Measurements from ENCODE around the gene CADM3.

CADM3 gene

DNA sequence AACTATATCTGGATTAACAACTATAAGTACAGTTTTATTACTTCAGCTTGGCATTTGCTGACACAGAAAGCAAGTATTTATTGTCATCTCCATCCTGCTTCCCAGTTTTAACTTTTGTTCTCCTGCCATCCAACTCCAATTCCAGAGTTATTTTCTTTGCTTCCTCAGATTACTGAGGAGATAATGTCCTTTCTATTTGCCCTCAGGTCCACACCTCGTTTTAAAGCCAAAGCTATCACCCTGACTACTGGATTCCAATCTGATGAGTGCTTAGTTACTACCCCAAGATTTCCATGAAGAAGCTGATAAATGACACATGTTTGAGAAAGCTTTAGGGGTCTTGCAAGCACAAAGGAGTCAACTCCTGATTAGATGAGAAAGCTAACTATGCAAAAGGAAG is 58.5 kb downstream of the CADM3 start:
- no peaks in the 10 kb centered on the region for H3K4me1 Mint-ChIP-seq
- peaks cover 0 to 2% of the 10 kb centered on the region in 2 donors for H3K9me3 Mint-ChIP-seq
- DNase-seq (no peak), ATAC-seq (replicated peaks) (no peak)
- H3K27me3 Mint-ChIP-seq: peaks cover 20 to 32% of the 10 kb centered on the region in 2 donors
- no peak overlapping the region for H3K4me3 Mint-ChIP-seq
- no peaks in the 10 kb centered on the region for H3K36me3 Mint-ChIP-seq
- no peak overlapping the region for H3K27ac Mint-ChIP-seq

DNA sequence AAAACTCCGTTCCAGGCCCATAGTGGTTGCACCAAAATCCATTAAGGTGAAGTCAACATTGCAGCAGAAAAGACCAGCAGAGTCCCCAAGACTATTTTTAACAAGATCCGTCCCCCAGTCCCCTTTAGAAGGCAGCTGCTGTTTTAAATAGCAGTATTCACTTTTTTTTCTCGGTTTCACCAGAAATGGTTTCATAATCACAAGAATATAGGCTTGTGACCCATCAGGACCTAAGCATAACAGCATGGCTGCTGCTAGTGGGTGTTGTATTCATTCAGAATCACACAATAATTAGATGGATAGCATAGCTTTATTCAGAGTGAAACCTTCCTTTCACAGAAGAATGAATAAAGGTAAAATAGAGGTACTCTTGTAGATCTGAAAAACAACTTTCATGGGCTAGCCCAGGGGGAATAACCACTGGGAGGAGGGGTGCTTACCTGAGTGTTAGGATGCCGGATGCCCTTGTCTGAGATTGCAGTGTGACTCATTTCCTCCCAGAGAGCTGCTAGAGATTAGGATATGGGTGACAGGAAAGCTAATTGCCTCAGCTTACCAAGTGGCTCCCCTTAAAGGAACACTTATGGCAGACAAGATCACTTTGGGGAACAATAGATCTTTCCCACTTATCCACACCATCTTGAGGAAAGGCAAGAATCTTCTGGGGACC is 68.3 kb downstream of the CADM3 start:
- no peaks in the 10 kb centered on the region for H3K36me3 Mint-ChIP-seq
- ATAC-seq (replicated peaks) (peak in 1 of 2 donors; percentile 34), DNase-seq (no peak)
- H3K4me1 Mint-ChIP-seq: no peaks in the 10 kb centered on the region
- H3K9me3 Mint-ChIP-seq: peaks cover 0 to 3% of the 10 kb centered on the region in 2 donors
- H3K4me3 Mint-ChIP-seq: no peak overlapping the region
- peaks cover 13 to 15% of the 10 kb centered on the region in 2 donors for H3K27me3 Mint-ChIP-seq
- no peak overlapping the region for H3K27ac Mint-ChIP-seq

DNA sequence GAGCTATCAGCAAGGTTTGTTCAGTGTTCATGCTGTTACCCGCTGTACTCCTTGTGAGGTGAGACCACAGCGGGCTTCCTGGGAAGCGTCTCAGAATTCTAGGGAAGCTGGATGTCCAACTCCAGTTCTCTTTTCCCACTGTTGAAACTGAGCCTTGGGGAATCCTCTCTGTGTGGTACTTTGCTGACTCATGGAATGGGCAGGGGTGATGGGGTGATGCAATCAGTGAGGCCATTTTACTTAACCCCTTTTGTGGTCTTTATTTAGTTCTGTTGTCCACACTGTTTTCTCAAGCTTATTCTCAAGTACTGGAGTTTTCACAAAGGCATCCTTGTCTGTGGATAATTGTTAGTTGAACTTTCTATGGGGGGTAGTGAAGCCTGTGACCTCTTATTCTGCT is 75.9 kb downstream of the CADM3 start:
- no peaks in the 10 kb centered on the region for H3K4me1 Mint-ChIP-seq
- no peak for DNase-seq
- no peaks in the 10 kb centered on the region for H3K36me3 Mint-ChIP-seq
- peaks cover 10 to 19% of the 10 kb centered on the region in 2 donors for H3K9me3 Mint-ChIP-seq
- ATAC-seq (replicated peaks): no peak
- H3K27me3 Mint-ChIP-seq: peaks cover 40 to 42% of the 10 kb centered on the region in 2 donors
- no peak overlapping the region for H3K4me3 Mint-ChIP-seq
- H3K27ac Mint-ChIP-seq: no peak overlapping the region

DNA sequence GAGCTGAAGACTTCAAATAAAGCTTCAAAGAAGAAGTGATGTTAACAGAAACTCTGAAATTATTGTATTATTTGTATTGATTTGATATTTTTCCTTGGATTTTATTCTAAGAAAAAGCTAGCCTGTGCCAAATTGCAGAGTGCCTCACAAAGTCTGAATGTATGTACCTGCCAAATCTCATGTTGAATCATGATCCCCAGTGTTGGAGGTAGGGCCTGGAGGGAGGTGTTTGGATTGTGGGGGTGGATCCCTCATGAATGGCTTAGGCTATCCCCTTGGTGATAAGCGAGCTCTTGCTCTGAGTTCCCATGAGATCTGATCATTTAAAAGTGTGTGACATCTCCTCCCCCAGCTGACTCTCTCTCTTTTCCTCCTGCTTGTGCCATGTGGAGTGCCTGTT is 76.9 kb downstream of the CADM3 start:
- H3K27ac Mint-ChIP-seq: no peak overlapping the region
- peaks cover 47 to 49% of the 10 kb centered on the region in 2 donors for H3K27me3 Mint-ChIP-seq
- no peaks in the 10 kb centered on the region for H3K36me3 Mint-ChIP-seq
- H3K9me3 Mint-ChIP-seq: peaks cover 9 to 19% of the 10 kb centered on the region in 2 donors
- ATAC-seq (replicated peaks) (no peak), DNase-seq (no peak)
- H3K4me3 Mint-ChIP-seq: no peak overlapping the region
- H3K4me1 Mint-ChIP-seq: no peaks in the 10 kb centered on the region

DNA sequence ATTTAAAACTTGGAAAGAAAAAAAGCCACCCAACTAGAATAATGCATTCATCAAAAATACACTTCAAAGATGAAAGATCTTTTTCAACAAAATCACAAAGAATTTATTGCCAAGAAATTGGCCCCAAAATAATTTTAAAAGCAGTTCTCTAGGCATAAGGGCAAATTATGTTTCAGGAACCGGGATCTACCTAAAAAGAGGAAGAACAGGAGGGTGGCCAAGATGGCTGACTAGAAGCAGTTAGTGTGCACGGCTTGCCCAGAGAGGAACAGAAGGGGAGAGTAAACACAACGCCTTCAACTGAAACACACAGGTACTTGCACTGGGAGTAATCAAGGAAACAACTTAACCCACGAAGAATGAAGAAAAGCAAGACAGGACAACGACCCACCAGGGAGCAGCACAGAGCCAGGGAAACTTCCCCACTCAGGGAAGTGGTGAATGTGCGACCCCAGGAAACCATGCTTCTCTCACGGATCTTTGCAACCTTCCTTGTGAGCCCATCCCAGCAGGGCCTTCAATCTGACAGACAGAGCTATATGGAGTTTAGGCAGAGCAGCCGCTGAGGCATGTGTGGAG is 79.3 kb downstream of the CADM3 start:
- H3K4me3 Mint-ChIP-seq: no peak overlapping the region

More for the DNA sequence above, 79.3 kb downstream of the CADM3 start:
- Mint-ChIP-seq H3K36me3 (no peaks in the 10 kb centered on the region), H3K4me1 (no peaks in the 10 kb centered on the region), H3K9me3 (peaks cover 9 to 18% of the 10 kb centered on the region in 2 donors), H3K27ac (no peak overlapping the region), H3K27me3 (peaks cover 47 to 53% of the 10 kb centered on the region in 2 donors)
- ATAC-seq (replicated peaks) (no peak), DNase-seq (no peak)

Data from stimulated activated naive B cell treated with anti-CD40 and anti-IgM and Interleukin-4, amounts not matched to agents 10 μg/mL and 1 μg/mL and 100 μg/mL, for 72 hours (primary cell).